ENCODE data around the gene PCDH9.

PCDH9 gene

GRCh38 chr13:66803013-66803807 lies 426.9 kb downstream of the PCDH9 start:
- no peak for TF ChIP-seq CTCF (IDR thresholded peaks at IDR 0.05)

- no peak for TF ChIP-seq CTCF (IDR thresholded peaks at IDR 0.05)
Observed at GRCh38 chr13:66795636-66796035, 434.5 kb downstream of the PCDH9 start.

GRCh38 chr13:66794340-66795031 lies 435.6 kb downstream of the PCDH9 start:
- no peak for TF ChIP-seq CTCF (IDR thresholded peaks at IDR 0.05)

GRCh38 chr13:66790861-66791260 lies 439.3 kb downstream of the PCDH9 start:
- no peak for TF ChIP-seq CTCF (IDR thresholded peaks at IDR 0.05)

- TF ChIP-seq CTCF (IDR thresholded peaks at IDR 0.05): no peak
Observed at GRCh38 chr13:66781241-66781640, 448.9 kb downstream of the PCDH9 start.

- no peak for TF ChIP-seq CTCF (IDR thresholded peaks at IDR 0.05)
Observed at GRCh38 chr13:66780814-66781213, 449.3 kb downstream of the PCDH9 start.

GRCh38 chr13:66778461-66778860 lies 451.7 kb downstream of the PCDH9 start:
- no peak for TF ChIP-seq CTCF (IDR thresholded peaks at IDR 0.05)

Measured in LNCAP (cell line).